ENCODE measurements around the gene ENTPD8. TPM values are rescaled to one million over a fixed set of nuclear protein-coding genes. Genes with fewer than 3 reads are reported as not detected.
"Not testable (repeated sequence)": the region's sequence is repeated elsewhere in the genome, so short reads cannot be mapped to it uniquely, and the experiment has no call there.

Gene ENTPD8
- total RNA-seq, 1 experiment from 2014 or later, result not detected

GRCh38 chr9:137412431-137412830, 28.7 kb downstream of the ENTPD8 start:
- Mint-ChIP-seq H3K4me3 (ENCODE audit: unreplicated experiment) (peak overlapping the region; percentile 56), H3K27me3 (ENCODE audit: insufficient read depth, unreplicated experiment) (no peaks in the 10 kb centered on the region), H3K9me3 (ENCODE audit: unreplicated experiment) (no peaks in the 10 kb centered on the region), H3K4me1 (ENCODE audit: insufficient read depth, unreplicated experiment) (peaks cover 8% of the 10 kb centered on the region), H3K36me3 (ENCODE audit: insufficient read depth, unreplicated experiment) (peaks cover 4% of the 10 kb centered on the region), H3K27ac (ENCODE audit: low read depth, unreplicated experiment) (peak overlapping the region; percentile 94)
- TF ChIP-seq, protein P1, sequence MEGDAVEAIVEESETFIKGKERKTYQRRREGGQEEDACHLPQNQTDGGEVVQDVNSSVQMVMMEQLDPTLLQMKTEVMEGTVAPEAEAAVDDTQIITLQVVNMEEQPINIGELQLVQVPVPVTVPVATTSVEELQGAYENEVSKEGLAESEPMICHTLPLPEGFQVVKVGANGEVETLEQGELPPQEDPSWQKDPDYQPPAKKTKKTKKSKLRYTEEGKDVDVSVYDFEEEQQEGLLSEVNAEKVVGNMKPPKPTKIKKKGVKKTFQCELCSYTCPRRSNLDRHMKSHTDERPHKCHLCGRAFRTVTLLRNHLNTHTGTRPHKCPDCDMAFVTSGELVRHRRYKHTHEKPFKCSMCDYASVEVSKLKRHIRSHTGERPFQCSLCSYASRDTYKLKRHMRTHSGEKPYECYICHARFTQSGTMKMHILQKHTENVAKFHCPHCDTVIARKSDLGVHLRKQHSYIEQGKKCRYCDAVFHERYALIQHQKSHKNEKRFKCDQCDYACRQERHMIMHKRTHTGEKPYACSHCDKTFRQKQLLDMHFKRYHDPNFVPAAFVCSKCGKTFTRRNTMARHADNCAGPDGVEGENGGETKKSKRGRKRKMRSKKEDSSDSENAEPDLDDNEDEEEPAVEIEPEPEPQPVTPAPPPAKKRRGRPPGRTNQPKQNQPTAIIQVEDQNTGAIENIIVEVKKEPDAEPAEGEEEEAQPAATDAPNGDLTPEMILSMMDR (IDR thresholded peaks at IDR 0.05; ENCODE audit: unreplicated experiment), result no peak
- CTCF ChIA-PET, result interaction anchor here (1.5 to 3.6 kb wide), 2 partner anchors 10 to 13 kb away, joined by 3 to 16 read pairs; partner anchors contain the start of genes EXD3 and NOXA1
- POLR2A ChIA-PET, result interaction anchor here (0.7 to 5.6 kb wide), 7 partner anchors 11 to 171 kb away, joined by 3 to 62 read pairs (median 3); partner anchors contain the start of genes ENTPD8, EXD3, NOXA1 and NSMF
- BruUV-seq (replicated peaks), result no TSS peak
- DNase-seq (ENCODE audit: unreplicated experiment), result peak; percentile 41
- intact Hi-C loops (cut with micrococcal nuclease), result no loop called here

GRCh38 chr9:137411645-137412380, 29.3 kb downstream of the ENTPD8 start:
- Mint-ChIP-seq H3K4me3 (ENCODE audit: unreplicated experiment) (peak overlapping the region; percentile 55), H3K27ac (ENCODE audit: low read depth, unreplicated experiment) (peak overlapping the region; percentile 94), H3K9me3 (ENCODE audit: unreplicated experiment) (no peaks in the 10 kb centered on the region), H3K27me3 (ENCODE audit: insufficient read depth, unreplicated experiment) (no peaks in the 10 kb centered on the region), H3K36me3 (ENCODE audit: insufficient read depth, unreplicated experiment) (peaks cover 4% of the 10 kb centered on the region), H3K4me1 (ENCODE audit: insufficient read depth, unreplicated experiment) (peaks cover 8% of the 10 kb centered on the region)
- DNase-seq (ENCODE audit: unreplicated experiment), result peak; percentile 97
- TF ChIP-seq, protein P1 (IDR thresholded peaks at IDR 0.05; ENCODE audit: unreplicated experiment), result no peak
- BruUV-seq (replicated peaks), result no TSS peak
- CTCF ChIA-PET, result interaction anchor here (0.5 to 3.6 kb wide), 2 partner anchors 11 to 215 kb away, joined by 5 to 16 read pairs; partner anchors contain the start of genes EXD3 and NOXA1
- intact Hi-C loops (cut with micrococcal nuclease), result no loop called here
- POLR2A ChIA-PET, result interaction anchor here (0.5 to 5.6 kb wide), 7 partner anchors 12 to 352 kb away, joined by 3 to 62 read pairs (median 3); partner anchors contain the start of genes EXD3, NOXA1, NSMF and TUBB4B

- DNase-seq (ENCODE audit: unreplicated experiment), result peak; percentile 50
- TF ChIP-seq, protein P1 (IDR thresholded peaks at IDR 0.05; ENCODE audit: unreplicated experiment), result no peak
- H3K27ac Mint-ChIP-seq (ENCODE audit: low read depth, unreplicated experiment), result peak overlapping the region; percentile 94
- no peaks in the 10 kb centered on the region for H3K9me3 Mint-ChIP-seq (ENCODE audit: unreplicated experiment)
- CTCF ChIA-PET, result interaction anchor here (0.5 kb wide), 1 partner anchor 214 kb away, joined by 5 read pairs; no protein-coding TSS in a partner anchor
- intact Hi-C loops (cut with micrococcal nuclease), result no loop called here
- BruUV-seq (replicated peaks), result no TSS peak
- POLR2A ChIA-PET, result interaction anchor here (1.8 to 5.6 kb wide), 2 partner anchors 13 to 46 kb away, joined by 5 to 62 read pairs; partner anchors contain the start of genes EXD3 and NOXA1
- H3K36me3 Mint-ChIP-seq (ENCODE audit: insufficient read depth, unreplicated experiment), result peaks cover 5% of the 10 kb centered on the region
- no peaks in the 10 kb centered on the region for H3K27me3 Mint-ChIP-seq (ENCODE audit: insufficient read depth, unreplicated experiment)
- peaks cover 8% of the 10 kb centered on the region for H3K4me1 Mint-ChIP-seq (ENCODE audit: insufficient read depth, unreplicated experiment)
- H3K4me3 Mint-ChIP-seq (ENCODE audit: unreplicated experiment), result peak overlapping the region; percentile 55
Measured at GRCh38 chr9:137411260-137411644, 29.9 kb downstream of the ENTPD8 start.

DNA sequence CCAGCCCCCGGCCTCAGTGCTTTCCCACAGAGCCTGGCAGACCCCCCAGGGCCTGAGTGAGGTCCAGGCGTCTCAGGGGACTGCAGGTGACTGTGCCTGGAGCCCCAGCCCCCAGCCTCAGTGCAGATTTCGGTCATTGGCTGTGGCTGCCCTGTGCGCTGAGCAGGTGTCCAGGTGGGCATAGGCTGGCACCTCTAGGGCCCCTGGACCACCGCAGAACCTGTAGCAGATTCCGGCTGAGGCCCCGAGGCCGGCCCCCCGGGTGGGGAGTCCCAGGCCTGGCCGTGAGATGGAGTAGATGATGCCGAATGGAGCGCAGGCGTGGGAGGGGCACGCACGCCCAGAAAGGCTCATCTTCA, 30.3 kb downstream of the ENTPD8 start:
- POLR2A ChIA-PET, result interaction anchor here (5.6 kb wide), 1 partner anchor 13 kb away, joined by 62 read pairs; the partner anchor contains the start of genes EXD3 and NOXA1
- H3K4me1 Mint-ChIP-seq (ENCODE audit: insufficient read depth, unreplicated experiment), result peaks cover 8% of the 10 kb centered on the region
- TF ChIP-seq, protein P1 (IDR thresholded peaks at IDR 0.05; ENCODE audit: unreplicated experiment), result no peak

DNA sequence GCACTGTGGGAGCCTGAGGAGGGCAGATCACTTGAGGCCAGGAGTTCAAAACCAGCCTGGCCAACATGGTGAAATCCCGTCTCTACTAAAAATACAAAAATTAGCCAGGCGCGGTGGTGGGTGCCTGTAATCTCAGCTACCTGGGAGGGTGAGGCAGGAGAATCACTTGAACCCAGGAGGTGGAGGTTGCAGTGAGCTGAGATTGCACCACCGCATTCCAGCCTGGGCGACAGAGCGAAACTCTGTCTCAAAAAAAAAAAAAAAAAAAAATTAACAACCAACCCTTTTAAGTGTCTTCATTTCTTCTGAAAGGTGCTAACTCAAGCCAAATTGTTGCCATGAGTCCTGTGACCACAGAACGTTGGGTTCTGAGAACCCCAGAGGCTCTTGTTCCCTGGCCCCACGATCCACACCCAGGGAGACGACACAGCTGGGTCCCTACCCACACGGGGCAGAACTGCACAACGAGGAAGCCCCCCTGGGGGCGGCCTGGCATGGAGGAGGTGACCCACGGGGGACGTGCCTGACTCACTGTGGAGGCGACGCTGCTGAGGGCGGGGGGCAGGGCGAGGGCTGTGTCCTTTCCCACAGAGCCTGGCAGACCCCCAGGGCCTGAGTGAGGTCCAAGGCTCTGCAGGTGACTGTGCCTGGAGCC, 30.8 kb downstream of the ENTPD8 start:
- POLR2A ChIA-PET, result interaction anchor here (0.8 to 5.6 kb wide), 3 partner anchors 10 to 562 kb away, joined by 3 to 62 read pairs (median 4); partner anchors contain the start of genes EXD3 and NOXA1
- not testable (repeated sequence) for H3K9me3 Mint-ChIP-seq (ENCODE audit: unreplicated experiment); BruUV-seq (replicated peaks)

More for the DNA sequence above, 30.3 kb downstream of the ENTPD8 start:
- intact Hi-C loops (cut with micrococcal nuclease), result no loop called here
- no TSS peak for BruUV-seq (replicated peaks)
- CTCF ChIA-PET, result no interaction called here
- H3K9me3 Mint-ChIP-seq (ENCODE audit: unreplicated experiment), result no peaks in the 10 kb centered on the region
- no peak for DNase-seq (ENCODE audit: unreplicated experiment)
- peak overlapping the region; percentile 55 for H3K4me3 Mint-ChIP-seq (ENCODE audit: unreplicated experiment)
- peaks cover 9% of the 10 kb centered on the region for H3K36me3 Mint-ChIP-seq (ENCODE audit: insufficient read depth, unreplicated experiment)
- no peak overlapping the region for H3K27ac Mint-ChIP-seq (ENCODE audit: low read depth, unreplicated experiment)
- no peaks in the 10 kb centered on the region for H3K27me3 Mint-ChIP-seq (ENCODE audit: insufficient read depth, unreplicated experiment)

More for the DNA sequence above, 30.8 kb downstream of the ENTPD8 start:
- H3K36me3 Mint-ChIP-seq (ENCODE audit: insufficient read depth, unreplicated experiment); H3K4me1 Mint-ChIP-seq (ENCODE audit: insufficient read depth, unreplicated experiment); intact Hi-C loops (cut with micrococcal nuclease); H3K27me3 Mint-ChIP-seq (ENCODE audit: insufficient read depth, unreplicated experiment): not testable (repeated sequence)
- CTCF ChIA-PET, result interaction anchor here (0.7 kb wide), 2 partner anchors 87 to 109 kb away, joined by 3 read pairs; no protein-coding TSS in a partner anchor
- DNase-seq (ENCODE audit: unreplicated experiment), result peak; percentile 62
- H3K27ac Mint-ChIP-seq (ENCODE audit: low read depth, unreplicated experiment), result peak overlapping the region; percentile 19
- H3K4me3 Mint-ChIP-seq (ENCODE audit: unreplicated experiment), result peak overlapping the region; percentile 55

Data from MCF 10A (cell line).